IPS-NIHi11 (cell line): Measurements from ENCODE around the gene PIF1.
"Not testable (repeated sequence)": the region's sequence is repeated elsewhere in the genome, so short reads cannot be mapped to it uniquely, and the experiment has no call there.

Experiments used
- DNase-seq: peaks from one replicate; pipeline ENCODE4 v3.0.0; 2012; ENCODE audit warnings: mixed read lengths, low spot score

Gene PIF1

DNA sequence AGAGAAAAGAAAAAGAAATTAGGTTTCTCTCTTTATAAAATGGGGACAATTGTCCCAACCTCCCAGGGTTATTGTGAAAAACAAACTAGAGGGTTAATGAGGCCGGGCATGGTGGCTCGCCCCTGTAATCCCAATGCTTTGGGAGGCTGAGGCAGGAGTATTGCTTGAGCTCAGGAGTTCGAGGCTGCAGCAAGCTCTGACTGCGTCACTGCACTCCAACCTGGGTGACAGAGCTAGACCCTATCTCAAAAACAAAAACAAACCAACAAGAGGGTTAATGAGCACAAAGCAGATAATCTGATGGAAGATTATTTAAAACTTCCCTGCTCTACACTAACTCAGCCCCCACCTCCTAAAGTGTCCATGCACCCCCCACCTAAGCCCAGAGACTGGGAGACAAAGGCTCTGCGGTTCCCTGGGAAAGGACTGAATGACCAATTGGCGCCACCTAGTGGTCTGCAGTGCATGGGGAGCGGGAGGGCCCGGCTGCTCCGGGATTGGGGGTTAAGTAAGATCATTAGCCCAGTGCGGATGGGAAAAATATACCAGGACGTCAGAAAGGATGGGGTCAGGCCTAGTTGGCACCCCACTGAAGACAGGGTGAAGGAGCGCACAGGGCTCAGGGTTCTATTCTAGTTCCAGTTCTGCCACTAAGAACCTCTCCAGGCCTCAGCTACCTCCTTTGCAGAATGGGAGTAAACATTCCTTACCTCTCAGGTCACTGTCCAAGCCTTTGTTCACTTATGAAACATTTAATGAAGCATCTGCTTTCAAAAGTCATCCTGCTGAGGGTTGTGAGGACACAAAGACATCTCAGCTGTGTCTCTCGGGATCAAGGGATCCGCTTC is 15.6 kb downstream of the PIF1 start:
- peak; percentile 82 for DNase-seq

GRCh38 chr15:64808785-64809453 is 16.5 kb downstream of the PIF1 start:
- peak; percentile 58 for DNase-seq

DNA sequence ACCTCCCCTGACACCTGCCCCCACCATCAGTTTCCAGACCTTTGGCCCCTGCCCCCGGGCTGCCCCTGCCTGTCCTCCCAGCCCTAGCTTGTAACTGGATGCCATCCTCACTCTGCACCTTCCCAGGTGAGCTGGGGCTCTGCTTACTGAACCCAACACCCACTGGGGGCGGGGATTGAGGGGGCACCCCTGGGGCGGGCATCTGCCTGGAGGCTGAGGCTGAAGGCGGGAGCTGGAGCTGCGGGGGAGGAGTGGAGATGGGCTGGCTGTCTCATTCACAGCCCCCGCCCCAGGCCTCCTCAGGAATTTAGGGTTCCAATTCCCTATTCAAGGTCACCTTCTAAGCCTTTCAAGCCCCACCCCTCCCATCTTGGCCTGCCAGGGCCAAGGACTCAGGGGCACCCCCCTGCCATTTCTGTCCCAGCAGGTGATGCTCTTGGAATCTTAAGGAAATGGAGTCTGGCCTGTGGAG is 17.7 kb downstream of the PIF1 start:
- peak; percentile 66 for DNase-seq

DNA sequence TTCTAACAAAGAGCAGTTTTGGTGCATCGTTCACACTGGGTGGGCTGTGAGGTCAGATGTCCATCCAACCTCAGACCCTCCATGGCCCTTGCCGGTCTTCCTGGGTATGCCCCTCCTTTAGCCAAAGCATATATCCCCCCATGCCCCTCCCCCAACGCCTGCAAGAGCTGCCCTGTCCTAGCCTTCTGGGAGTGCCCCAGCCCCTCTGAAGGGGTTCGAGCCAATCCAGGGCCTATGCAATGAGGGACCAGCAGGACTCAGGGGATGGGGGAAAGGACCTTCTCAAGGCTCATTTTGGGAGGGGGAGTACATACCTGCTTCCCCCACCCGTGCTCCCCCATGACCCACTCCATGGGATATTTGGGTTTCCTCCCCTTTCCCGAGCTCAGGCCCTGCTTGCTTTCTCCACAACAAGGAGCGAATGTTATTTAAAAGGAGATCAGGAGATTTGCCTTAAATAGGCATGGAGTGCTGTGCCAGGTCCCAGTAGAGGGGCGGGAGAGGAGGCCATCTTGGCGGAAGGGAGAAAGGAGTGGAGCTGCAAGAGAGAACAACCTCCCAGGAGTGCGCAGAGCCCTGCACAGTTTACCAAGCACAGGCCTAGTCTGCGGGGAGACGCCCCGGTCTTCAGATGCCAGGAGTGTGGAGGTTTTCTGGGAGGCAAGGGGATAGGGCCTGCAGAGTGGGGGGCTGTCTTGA is 18.2 kb downstream of the PIF1 start:
- DNase-seq: peak; percentile 66

DNA sequence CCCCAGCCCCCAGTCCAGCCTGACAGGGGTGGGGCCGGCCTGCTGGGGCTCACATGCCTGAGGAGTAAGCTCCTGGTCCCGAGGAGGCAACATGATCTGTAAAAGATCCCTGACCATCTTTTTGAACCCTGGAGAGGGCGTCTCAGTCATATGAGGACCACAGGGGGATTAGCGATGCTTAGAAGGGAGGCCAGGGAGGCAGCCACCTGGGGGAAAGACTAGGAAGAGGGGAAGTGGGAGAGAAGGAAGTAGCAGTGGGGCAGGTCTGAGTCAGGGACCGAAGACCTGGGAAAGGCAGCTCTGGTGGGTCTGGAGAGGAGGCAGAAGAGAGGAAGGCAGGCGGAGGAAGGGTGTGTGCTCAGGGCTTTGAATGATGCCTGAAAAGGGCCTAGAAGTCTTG is 18.9 kb downstream of the PIF1 start:
- DNase-seq: no peak

DNA sequence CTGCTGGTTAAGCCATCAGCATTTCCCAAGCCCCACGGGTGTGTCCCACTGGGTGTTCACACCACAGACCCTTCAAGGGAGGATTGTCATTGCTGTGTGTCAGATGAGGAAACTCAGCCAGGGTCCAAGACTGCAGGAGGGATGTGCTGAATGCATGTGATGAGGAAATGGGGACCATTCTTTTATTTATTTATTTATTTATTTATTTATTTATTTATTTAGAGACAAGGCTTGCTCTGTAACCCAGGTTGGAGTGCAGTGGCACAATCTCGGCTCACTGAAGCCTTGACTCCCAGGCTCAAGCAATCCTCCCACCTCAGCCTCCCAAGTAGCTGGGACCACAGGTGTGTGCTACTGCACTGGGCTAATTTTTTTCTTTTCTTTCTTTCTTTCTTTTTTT is 20.8 kb downstream of the PIF1 start:
- DNase-seq: no peak

DNA sequence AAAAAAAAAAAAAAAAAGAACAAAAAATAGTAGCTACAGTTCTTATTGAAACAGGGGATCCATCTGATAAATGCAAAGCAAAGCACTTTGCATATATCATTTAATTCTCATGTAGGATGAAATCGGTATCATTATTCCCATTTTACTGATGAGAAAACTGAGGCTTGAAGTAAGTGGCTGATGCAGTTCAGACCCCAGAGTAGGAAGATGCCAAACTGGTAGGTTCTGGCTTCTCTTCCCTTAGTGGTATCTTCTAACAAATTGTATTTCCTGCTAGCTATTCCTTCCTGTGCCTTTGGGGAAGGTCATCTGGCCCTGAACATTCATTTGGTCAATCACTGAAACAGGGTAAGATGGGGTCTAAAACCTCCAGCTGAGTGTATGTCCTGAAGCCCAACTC is 21.9 kb downstream of the PIF1 start:
- DNase-seq: no peak

DNA sequence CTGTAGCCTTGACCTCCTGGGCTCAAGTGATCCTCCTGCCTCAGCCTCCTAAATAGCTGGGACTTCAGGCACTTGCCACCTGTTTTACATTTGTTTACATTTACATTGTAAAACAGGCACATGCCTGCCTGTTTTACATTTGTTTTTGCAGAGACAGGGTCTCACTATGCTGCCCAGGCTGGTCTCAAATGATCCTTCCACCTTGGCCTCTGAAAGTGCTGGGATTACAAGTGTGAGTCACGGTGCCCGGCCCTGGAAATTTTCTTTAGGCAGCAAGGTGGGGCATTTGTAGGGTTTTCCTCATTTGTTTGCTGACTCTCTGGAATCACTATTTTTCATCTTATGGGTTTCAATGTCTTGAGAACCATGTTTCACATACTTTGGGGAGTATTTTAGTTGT is 25.0 kb downstream of the PIF1 start:
- DNase-seq: no peak

DNA sequence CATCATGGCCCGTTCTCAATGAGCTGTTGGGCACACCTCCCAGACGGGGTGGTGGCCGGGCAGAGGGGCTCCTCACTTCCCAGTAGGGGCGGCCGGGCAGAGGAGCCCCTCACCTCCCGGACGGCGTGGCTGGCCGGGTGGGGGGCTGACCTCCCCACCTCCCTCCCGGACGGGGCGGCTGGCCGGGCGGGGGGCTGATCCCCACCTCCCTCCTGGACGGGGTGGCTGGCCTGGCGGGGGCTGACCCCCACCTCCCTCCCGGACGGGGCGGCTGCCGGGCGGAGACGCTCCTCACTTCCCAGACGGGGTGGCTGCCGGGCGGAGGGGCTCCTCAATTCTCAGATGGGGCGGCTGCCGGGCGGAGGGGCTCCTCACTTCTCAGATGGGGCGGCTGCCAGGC is 26.5 kb downstream of the PIF1 start:
- not testable (repeated sequence) for DNase-seq

GRCh38 chr15:64795921-64796320 is 29.5 kb downstream of the PIF1 start:
- not testable (repeated sequence) for DNase-seq

DNA sequence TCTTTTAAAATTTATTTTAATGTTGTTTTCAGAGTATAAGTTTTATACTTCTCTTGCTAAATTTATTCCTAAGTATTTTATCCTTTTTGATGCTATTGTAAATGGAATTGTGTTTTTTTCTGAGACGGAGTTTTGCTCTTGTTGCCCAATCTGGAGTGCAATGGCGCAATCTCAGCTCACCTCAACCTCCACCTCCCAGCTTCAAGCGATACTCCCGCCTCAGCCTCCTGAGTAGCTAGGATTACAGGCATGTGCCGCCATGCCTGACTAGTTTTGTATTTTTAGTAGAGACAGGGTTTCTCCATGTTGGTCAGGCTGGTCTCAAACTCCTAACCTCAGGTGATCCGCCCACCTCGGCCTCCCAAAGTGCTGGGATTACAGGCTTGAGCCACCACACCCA is 30.1 kb downstream of the PIF1 start:
- DNase-seq: not testable (repeated sequence)

DNA sequence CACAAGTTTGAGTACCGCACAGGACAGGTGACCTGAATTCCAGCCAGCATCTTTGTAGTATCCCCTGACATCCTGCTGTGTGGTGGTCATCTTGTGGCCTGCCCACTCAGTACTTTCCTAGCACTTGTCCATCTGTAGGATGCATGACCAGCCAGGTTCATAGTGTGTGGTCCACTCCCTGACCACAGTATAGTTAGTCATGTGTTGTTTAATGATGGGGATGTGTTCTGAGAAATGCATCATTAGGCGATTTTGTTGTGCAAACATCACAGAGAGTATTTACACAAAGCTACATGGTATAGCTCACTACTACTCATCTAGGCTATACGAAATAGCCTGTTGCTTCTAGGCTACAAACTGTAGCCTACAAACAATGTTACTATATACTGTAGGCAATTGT is 33.2 kb downstream of the PIF1 start:
- no peak for DNase-seq

GRCh38 chr15:64791401-64791800 is 34.0 kb downstream of the PIF1 start:
- no peak for DNase-seq

DNA sequence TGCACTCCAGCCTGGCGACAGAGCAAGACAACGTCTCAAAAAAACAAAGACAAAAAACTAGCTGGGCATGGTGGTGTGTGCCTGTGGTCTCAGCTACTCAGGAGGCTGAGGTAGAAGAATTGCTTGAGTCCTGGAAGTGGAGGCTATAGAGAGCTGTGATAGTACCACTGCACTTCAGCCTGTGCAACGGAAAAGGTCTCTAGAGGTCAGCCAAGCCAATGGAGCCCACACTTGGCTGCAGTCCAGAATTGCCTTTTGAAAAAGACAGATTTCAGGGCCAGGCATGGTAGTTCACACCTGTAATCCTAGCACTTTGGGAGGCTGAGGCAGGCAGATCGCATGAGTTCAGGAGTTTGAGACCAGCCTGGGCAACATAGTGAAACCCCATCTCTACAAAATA is 41.7 kb downstream of the PIF1 start:
- no peak for DNase-seq

DNA sequence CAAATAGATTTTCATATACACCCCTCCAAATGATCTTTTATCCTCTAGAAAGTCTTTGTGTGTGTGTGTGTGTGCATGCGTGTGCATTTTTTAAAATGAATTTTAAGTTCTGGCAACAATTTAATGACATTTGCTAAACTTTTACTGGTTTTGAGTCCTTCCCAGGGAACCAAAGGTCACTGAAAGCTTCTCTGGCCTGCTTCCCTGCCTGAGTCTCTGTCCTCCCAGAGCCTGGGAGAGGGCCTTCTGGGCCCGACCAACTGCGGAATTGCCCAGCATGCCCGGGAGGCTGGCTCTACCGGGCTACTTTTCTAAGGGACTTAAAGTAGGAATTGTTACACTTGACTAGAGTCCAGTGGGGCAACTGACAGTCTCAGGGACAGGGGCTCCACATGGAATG is 42.7 kb downstream of the PIF1 start:
- DNase-seq: peak; percentile 5

- no peak for DNase-seq
Observed at GRCh38 chr15:64781299-64781698, 44.1 kb downstream of the PIF1 start.

GRCh38 chr15:64780600-64781156 is 44.8 kb downstream of the PIF1 start:
- no peak for DNase-seq

DNA sequence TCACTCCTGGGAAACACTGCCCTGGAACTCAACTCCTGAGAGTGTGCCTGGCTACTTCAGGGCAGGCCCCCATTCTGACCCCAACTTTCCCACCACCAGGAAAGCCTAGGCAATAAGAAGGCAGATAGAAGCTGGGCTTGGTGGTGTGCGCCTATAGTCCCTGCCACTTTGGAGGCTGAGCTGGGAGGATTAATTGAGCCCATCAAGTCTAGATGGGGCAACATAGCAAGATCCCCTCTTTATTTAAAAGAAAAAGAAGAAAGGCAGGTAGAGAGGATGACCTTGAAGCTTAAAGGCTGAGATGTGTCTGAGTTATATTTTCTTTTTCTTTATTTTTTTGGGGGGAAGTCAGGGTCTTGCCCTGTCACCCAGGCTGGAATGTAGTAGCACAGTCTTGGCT is 45.8 kb downstream of the PIF1 start:
- DNase-seq: no peak

GRCh38 chr15:64779024-64779423 is 46.4 kb downstream of the PIF1 start:
- DNase-seq: no peak

GRCh38 chr15:64776402-64776786 is 49.1 kb downstream of the PIF1 start:
- DNase-seq: no peak

DNA sequence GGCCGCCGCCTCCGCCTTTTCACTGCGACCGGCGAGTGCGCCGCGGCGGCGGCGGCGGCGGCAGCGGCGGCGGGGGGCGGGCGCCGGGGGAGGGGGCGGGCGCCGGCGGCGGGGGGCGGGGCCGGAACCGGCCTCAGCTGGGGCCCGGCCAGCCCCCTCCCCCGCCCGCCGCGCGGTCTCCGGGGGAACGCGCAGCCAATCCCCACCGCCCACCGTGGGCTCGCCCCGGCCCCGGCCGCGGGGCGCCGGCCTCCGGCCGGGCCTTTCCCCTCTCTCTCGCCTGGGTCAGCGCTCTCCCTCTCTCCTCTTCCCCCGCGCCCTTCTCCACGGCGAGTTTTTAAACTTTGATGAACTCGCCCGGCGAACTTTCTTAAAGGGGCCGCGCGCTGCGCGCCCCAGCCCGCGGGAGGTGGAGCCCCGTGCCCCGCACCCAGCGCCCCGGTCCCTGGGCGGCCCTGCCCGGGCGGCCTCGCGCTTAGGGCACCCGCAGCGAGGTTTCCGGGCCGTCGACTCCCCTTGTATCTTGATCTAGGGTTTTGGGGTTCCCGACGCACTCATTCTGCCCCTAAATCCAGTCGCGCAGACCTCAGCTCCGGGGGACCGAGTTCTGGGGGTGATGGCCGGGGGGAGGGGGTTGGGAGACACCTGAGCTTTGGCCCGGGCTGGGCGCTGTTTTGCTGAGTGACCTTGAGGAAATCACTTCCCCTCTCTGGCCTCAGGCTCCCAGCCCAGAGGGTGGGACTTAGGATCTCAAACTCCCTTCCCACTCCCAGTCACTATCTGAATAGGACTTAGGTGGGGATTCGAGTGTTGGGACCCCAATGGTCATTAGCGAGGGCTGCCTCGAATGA is 49.7 kb downstream of the PIF1 start, which contains the start of gene RBPMS2:
RBPMS2 (minus strand) TSS at position 39 of the 851 bp plus-strand sequence. CDS start 270 bp downstream, outside the sequence.
- DNase-seq: peak; percentile 85
